ENCODE data around the gene CCDC183. TPM values are rescaled to one million over a fixed set of nuclear protein-coding genes. Genes with fewer than 3 reads are reported as not detected.

The CCDC183 gene
- total and polyA plus RNA-seq, 4 experiments from 2014 or later = 0.64 to 2.5 (median 1.6) TPM

DNA sequence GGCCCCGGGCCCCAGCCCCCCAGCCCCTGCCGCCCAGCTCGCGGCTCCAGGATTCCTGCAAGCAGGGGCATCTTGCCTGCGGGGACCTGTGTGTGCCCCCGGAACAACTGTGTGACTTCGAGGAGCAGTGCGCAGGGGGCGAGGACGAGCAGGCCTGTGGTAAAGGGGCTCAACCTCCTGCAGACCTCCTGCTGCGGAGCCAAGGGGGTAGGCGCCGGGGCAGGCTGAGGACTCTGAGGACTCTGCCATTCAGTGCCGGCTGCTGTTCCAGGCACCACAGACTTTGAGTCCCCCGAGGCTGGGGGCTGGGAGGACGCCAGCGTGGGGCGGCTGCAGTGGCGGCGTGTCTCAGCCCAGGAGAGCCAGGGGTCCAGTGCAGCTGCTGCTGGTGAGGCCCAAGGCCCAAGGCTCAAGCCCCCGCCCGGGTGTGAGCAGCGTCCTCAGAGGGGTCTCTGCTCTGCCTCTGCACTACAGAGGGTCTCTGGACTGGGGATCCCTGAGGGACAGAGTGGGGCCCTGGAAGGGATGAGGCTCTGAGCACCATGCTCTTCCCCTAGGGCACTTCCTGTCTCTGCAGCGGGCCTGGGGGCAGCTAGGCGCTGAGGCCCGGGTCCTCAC, 59.4 kb downstream of the CCDC183 start:
- H3K36me3 Mint-ChIP-seq = peaks cover 0 to 1% of the 10 kb centered on the region in 2 donors
- no peak overlapping the region for H3K4me3 Mint-ChIP-seq
- H3K36me3 ChIP-seq (ENCODE audit: insufficient read depth, low read length) = no peaks in the 10 kb centered on the region
- no peaks in the 10 kb centered on the region for H3K9me3 Mint-ChIP-seq
- no peak for DNase-seq
- CTCF ChIA-PET (ENCODE audit: partially characterized antibody) = interaction anchor here (1.0 to 1.1 kb wide), 2 partner anchors 11 to 191 kb away, joined by 3 read pairs; partner anchors contain the start of gene NPDC1
- H3K4me1 ChIP-seq (ENCODE audit: insufficient read depth, low read length) = no peaks in the 10 kb centered on the region
- POLR2A ChIA-PET (ENCODE audit: partially characterized antibody) = interaction anchor here (0.7 to 1.3 kb wide), 4 partner anchors 8 to 13 kb away, joined by 3 to 4 read pairs (median 3); partner anchors contain the start of genes AJM1 and EDF1
- peaks cover 0 to 4% (median 0%) of the 10 kb centered on the region in 4 donors for H3K4me1 Mint-ChIP-seq
- H3K27ac Mint-ChIP-seq = no peak overlapping the region
- intact Hi-C loops (cut with micrococcal nuclease) = no loop called here
- H3K9me3 ChIP-seq (ENCODE audit: control insufficient read depth in 1 of 2, low read length in 2 of 2) = no peaks in the 10 kb centered on the region
- H3K27me3 Mint-ChIP-seq = no peaks in the 10 kb centered on the region
- H3K27ac ChIP-seq (ENCODE audit: low read depth, low read length) = no peak overlapping the region
- H3K27me3 ChIP-seq (ENCODE audit: insufficient read depth, low read length) = no peaks in the 10 kb centered on the region
- H3K4me3 ChIP-seq (ENCODE audit: low read length in 2 of 2) = no peak overlapping the region

DNA sequence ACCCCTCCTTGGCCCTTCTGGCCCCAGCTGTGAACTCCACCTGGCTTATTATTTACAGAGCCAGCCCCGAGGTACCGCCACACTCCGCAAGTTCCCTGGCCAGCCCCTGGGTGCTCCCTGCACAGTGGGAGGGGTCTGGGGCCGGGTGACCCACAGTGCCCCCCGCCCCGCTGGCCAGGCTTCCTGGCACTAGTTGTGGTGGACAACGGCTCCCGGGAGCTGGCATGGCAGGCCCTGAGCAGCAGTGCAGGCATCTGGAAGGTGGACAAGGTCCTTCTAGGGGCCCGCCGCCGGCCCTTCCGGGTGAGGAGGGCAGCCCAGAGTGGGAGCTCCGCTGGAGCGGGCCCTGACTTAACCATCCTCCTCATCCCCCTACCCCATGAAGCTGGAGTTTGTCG, 59.9 kb downstream of the CCDC183 start:
- Histone ChIP-seq H3K27ac (ENCODE audit: low read depth, low read length) (no peak overlapping the region), H3K36me3 (ENCODE audit: insufficient read depth, low read length) (peaks cover 3% of the 10 kb centered on the region), H3K9me3 (ENCODE audit: control insufficient read depth in 1 of 2, low read length in 2 of 2) (no peaks in the 10 kb centered on the region), H3K4me3 (ENCODE audit: low read length in 2 of 2) (no peak overlapping the region), H3K27me3 (ENCODE audit: insufficient read depth, low read length) (no peaks in the 10 kb centered on the region), H3K4me1 (ENCODE audit: insufficient read depth, low read length) (no peaks in the 10 kb centered on the region)
- Mint-ChIP-seq H3K4me1 (peaks cover 0 to 4% (median 0%) of the 10 kb centered on the region in 4 donors), H3K9me3 (no peaks in the 10 kb centered on the region), H3K4me3 (no peak overlapping the region), H3K27ac (no peak overlapping the region), H3K27me3 (no peaks in the 10 kb centered on the region), H3K36me3 (peaks cover 0 to 1% of the 10 kb centered on the region in 2 donors)
- ChIA-PET CTCF (ENCODE audit: partially characterized antibody) (interaction anchor here (0.9 to 1.1 kb wide), 4 partner anchors 12 to 190 kb away, joined by 3 read pairs; partner anchors contain the start of genes AJM1 and NPDC1), POLR2A (ENCODE audit: partially characterized antibody) (interaction anchor here (0.7 to 1.3 kb wide), 3 partner anchors 10 to 14 kb away, joined by 3 read pairs; partner anchors contain the start of genes AJM1 and EDF1)
- DNase-seq = no peak
- intact Hi-C loops (cut with micrococcal nuclease) = no loop called here

DNA sequence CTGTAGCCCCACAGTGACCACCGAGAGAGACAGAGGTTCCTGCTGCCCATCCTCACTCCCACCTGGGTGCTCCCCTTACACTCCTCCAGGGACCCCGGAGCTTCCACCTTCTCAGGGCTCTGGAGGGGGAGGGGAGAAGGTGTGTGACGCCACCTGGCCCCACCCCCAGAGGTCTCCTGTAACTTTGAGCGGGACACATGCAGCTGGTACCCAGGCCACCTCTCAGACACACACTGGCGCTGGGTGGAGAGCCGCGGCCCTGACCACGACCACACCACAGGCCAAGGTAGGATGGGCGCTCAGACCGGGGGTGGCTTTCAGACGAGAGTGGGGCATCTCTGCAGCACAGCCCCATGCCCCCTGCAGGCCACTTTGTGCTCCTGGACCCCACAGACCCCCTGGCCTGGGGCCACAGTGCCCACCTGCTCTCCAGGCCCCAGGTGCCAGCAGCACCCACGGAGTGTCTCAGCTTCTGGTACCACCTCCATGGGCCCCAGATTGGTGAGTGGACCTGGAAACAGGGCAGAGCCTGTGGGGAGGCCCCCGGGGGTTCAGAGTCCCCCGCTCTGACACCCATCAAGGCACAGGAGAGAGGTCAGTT, 60.5 kb downstream of the CCDC183 start:
- no peak overlapping the region for H3K27ac ChIP-seq (ENCODE audit: low read depth, low read length)
- Mint-ChIP-seq H3K4me1 (peaks cover 0 to 4% (median 0%) of the 10 kb centered on the region in 4 donors), H3K27me3 (no peaks in the 10 kb centered on the region), H3K9me3 (no peaks in the 10 kb centered on the region), H3K4me3 (no peak overlapping the region), H3K27ac (no peak overlapping the region), H3K36me3 (peaks cover 0 to 4% of the 10 kb centered on the region in 2 donors)
- DNase-seq = peak in 1 of 5 donors; percentile 30
- ChIA-PET CTCF (ENCODE audit: partially characterized antibody) (interaction anchor here (0.9 to 1.1 kb wide), 5 partner anchors 12 to 190 kb away, joined by 3 to 4 read pairs (median 3); partner anchors contain the start of genes AJM1 and NPDC1), POLR2A (ENCODE audit: partially characterized antibody) (interaction anchor here (0.7 to 1.3 kb wide), 3 partner anchors 9 to 15 kb away, joined by 3 read pairs; partner anchors contain the start of genes AJM1 and EDF1)
- peaks cover 8% of the 10 kb centered on the region for H3K36me3 ChIP-seq (ENCODE audit: insufficient read depth, low read length)
- H3K4me3 ChIP-seq (ENCODE audit: low read length in 2 of 2) = no peak overlapping the region
- no peaks in the 10 kb centered on the region for H3K27me3 ChIP-seq (ENCODE audit: insufficient read depth, low read length)
- intact Hi-C loops (cut with micrococcal nuclease) = no loop called here
- H3K9me3 ChIP-seq (ENCODE audit: control insufficient read depth in 1 of 2, low read length in 2 of 2) = no peaks in the 10 kb centered on the region
- no peaks in the 10 kb centered on the region for H3K4me1 ChIP-seq (ENCODE audit: insufficient read depth, low read length)

DNA sequence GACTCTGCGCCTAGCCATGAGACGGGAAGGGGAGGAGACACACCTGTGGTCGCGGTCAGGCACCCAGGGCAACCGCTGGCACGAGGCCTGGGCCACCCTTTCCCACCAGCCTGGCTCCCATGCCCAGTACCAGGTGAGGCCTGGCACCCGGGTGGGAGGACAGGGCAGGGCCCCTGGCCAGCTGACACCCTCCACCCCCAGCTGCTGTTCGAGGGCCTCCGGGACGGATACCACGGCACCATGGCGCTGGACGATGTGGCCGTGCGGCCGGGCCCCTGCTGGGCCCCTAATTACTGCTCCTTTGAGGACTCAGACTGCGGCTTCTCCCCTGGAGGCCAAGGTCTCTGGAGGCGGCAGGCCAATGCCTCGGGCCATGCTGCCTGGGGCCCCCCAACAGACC, 61.0 kb downstream of the CCDC183 start:
- Histone ChIP-seq H3K4me1 (ENCODE audit: insufficient read depth, low read length) (no peaks in the 10 kb centered on the region), H3K36me3 (ENCODE audit: insufficient read depth, low read length) (peaks cover 13% of the 10 kb centered on the region), H3K27me3 (ENCODE audit: insufficient read depth, low read length) (no peaks in the 10 kb centered on the region), H3K4me3 (ENCODE audit: low read length in 2 of 2) (no peak overlapping the region), H3K9me3 (ENCODE audit: control insufficient read depth in 1 of 2, low read length in 2 of 2) (no peaks in the 10 kb centered on the region), H3K27ac (ENCODE audit: low read depth, low read length) (no peak overlapping the region)
- Mint-ChIP-seq H3K4me3 (no peak overlapping the region), H3K27me3 (no peaks in the 10 kb centered on the region), H3K27ac (no peak overlapping the region), H3K9me3 (no peaks in the 10 kb centered on the region), H3K36me3 (peaks cover 0 to 7% of the 10 kb centered on the region in 2 donors), H3K4me1 (peaks cover 0 to 4% (median 0%) of the 10 kb centered on the region in 4 donors)
- intact Hi-C loops (cut with micrococcal nuclease) = no loop called here
- ChIA-PET POLR2A (ENCODE audit: partially characterized antibody) (no interaction called here), CTCF (ENCODE audit: partially characterized antibody) (interaction anchor here (0.9 to 1.0 kb wide), 2 partner anchors 14 to 135 kb away, joined by 3 to 4 read pairs; partner anchors contain the start of gene AJM1)
- no peak for DNase-seq

Small RNA genes lying within 50 kb of the gene (microRNA-seq; reads per million reads assigned to microRNA genes)
- gene MIR4292 (ENCODE audit: borderline microRNAs expressed, borderline number of aligned reads, borderline replicate concordance) (not detected), gene MIR6722 (ENCODE audit: borderline microRNAs expressed, borderline number of aligned reads, borderline replicate concordance) (not detected)

Other genes starting within 250 kb of the CCDC183 start
- gene EGFL7, start 133.4 kb upstream of the CCDC183 start, total RNA-seq = not detected
- under 1 TPM in 1 of 2 donors, not detected in 1; 0.64 TPM for gene EGFL7, start 133.4 kb upstream of the CCDC183 start, polyA plus RNA-seq
- gene AGPAT2, start 108.9 kb upstream of the CCDC183 start, total RNA-seq = 1 to 10 TPM; 6.9 to 7.8 TPM
- 10 to 100 TPM; 16.2 to 20.6 TPM for gene AGPAT2, start 108.9 kb upstream of the CCDC183 start, polyA plus RNA-seq
- gene DIPK1B, start 83.8 kb upstream of the CCDC183 start, total RNA-seq = not detected
- not detected for gene DIPK1B, start 83.8 kb upstream of the CCDC183 start, polyA plus RNA-seq
- 1 to 10 TPM in 1 of 2 experiments, under 1 TPM in 1; 0.90 to 1.3 TPM for gene LCN10, start 53.4 kb upstream of the CCDC183 start, total RNA-seq
- gene LCN10, start 53.4 kb upstream of the CCDC183 start, polyA plus RNA-seq = under 1 TPM; 0.22 to 0.50 TPM
- not detected for gene LCN6, start 47.8 kb upstream of the CCDC183 start, total RNA-seq
- gene LCN6, start 47.8 kb upstream of the CCDC183 start, polyA plus RNA-seq = not detected
- gene LCN8, start 38.1 kb upstream of the CCDC183 start, total RNA-seq = not detected
- under 1 TPM in 1 of 2 donors, not detected in 1; 0.62 TPM for gene LCN8, start 38.1 kb upstream of the CCDC183 start, polyA plus RNA-seq
- not detected for gene LCN15, start 31.8 kb upstream of the CCDC183 start, total RNA-seq
- not detected for gene LCN15, start 31.8 kb upstream of the CCDC183 start, polyA plus RNA-seq
- 10 to 100 TPM; 51.1 to 53.4 TPM for gene TMEM141, start 5.0 kb upstream of the CCDC183 start, total RNA-seq
- 10 to 100 TPM; 34.3 to 38.4 TPM for gene TMEM141, start 5.0 kb upstream of the CCDC183 start, polyA plus RNA-seq
- 10 to 100 TPM; 65.1 to 70.9 TPM for gene RABL6, start 11.6 kb downstream of the CCDC183 start, total RNA-seq
- gene RABL6, start 11.6 kb downstream of the CCDC183 start, polyA plus RNA-seq = 10 to 100 TPM in 1 of 2 donors, 1 to 10 TPM in 1; 5.1 to 18.2 TPM
- 1 to 10 TPM; 2.4 to 2.8 TPM for gene AJM1, start 46.1 kb downstream of the CCDC183 start, total RNA-seq
- under 1 TPM in 1 of 2 donors, not detected in 1; 0.05 TPM for gene AJM1, start 46.1 kb downstream of the CCDC183 start, polyA plus RNA-seq
- gene PHPT1, start 53.1 kb downstream of the CCDC183 start, total RNA-seq = 10 to 100 TPM; 41.3 to 42.6 TPM
- 10 to 100 TPM; 88.4 to 94.0 TPM for gene PHPT1, start 53.1 kb downstream of the CCDC183 start, polyA plus RNA-seq
- gene MAMDC4, start 56.0 kb downstream of the CCDC183 start, total RNA-seq = 10 to 100 TPM in 1 of 2 experiments, 1 to 10 TPM in 1; 9.3 to 11.7 TPM
- not detected for gene MAMDC4, start 56.0 kb downstream of the CCDC183 start, polyA plus RNA-seq
- 100 to 1,000 TPM; 284 to 298 TPM for gene EDF1, start 70.0 kb downstream of the CCDC183 start, total RNA-seq
- 100 to 1,000 TPM; 273 to 357 TPM for gene EDF1, start 70.0 kb downstream of the CCDC183 start, polyA plus RNA-seq
- gene TRAF2, start 90.2 kb downstream of the CCDC183 start, total RNA-seq = 10 to 100 TPM; 40.2 to 43.2 TPM
- 10 to 100 TPM; 11.1 to 25.2 TPM for gene TRAF2, start 90.2 kb downstream of the CCDC183 start, polyA plus RNA-seq
- 100 to 1,000 TPM; 122 to 123 TPM for gene FBXW5, start 148.4 kb downstream of the CCDC183 start, total RNA-seq
- 100 to 1,000 TPM in 1 of 2 donors, 10 to 100 TPM in 1; 98.6 to 160 TPM for gene FBXW5, start 148.4 kb downstream of the CCDC183 start, polyA plus RNA-seq
- gene C8G, start 148.9 kb downstream of the CCDC183 start, total RNA-seq = 1 to 10 TPM; 2.2 TPM
- under 1 TPM in 1 of 2 donors, not detected in 1; 0.60 TPM for gene C8G, start 148.9 kb downstream of the CCDC183 start, polyA plus RNA-seq
- gene LCN12, start 155.9 kb downstream of the CCDC183 start, total RNA-seq = 1 to 10 TPM in 1 of 2 experiments, under 1 TPM in 1; 0.72 to 1.4 TPM
- gene LCN12, start 155.9 kb downstream of the CCDC183 start, polyA plus RNA-seq = not detected
- gene PTGDS, start 181.2 kb downstream of the CCDC183 start, total RNA-seq = 1 to 10 TPM; 4.8 to 5.1 TPM
- 1 to 10 TPM; 1.7 to 3.8 TPM for gene PTGDS, start 181.2 kb downstream of the CCDC183 start, polyA plus RNA-seq
- gene LCNL1, start 186.7 kb downstream of the CCDC183 start, total RNA-seq = under 1 TPM; 0.14 to 0.17 TPM
- not detected for gene LCNL1, start 186.7 kb downstream of the CCDC183 start, polyA plus RNA-seq
- gene PAXX, start 196.1 kb downstream of the CCDC183 start, total RNA-seq = 100 to 1,000 TPM in 1 of 2 experiments, 10 to 100 TPM in 1; 94.2 to 101 TPM
- gene PAXX, start 196.1 kb downstream of the CCDC183 start, polyA plus RNA-seq = 100 to 1,000 TPM in 1 of 2 donors, 10 to 100 TPM in 1; 76.0 to 103 TPM
- gene CLIC3, start 200.2 kb downstream of the CCDC183 start, total RNA-seq = 1 to 10 TPM; 3.1 to 3.7 TPM
- gene CLIC3, start 200.2 kb downstream of the CCDC183 start, polyA plus RNA-seq = 1 to 10 TPM; 5.0 to 7.8 TPM
- 10 to 100 TPM; 63.8 to 68.6 TPM for gene ABCA2, start 231.9 kb downstream of the CCDC183 start, total RNA-seq
- gene ABCA2, start 231.9 kb downstream of the CCDC183 start, polyA plus RNA-seq = 10 to 100 TPM in 1 of 2 donors, 1 to 10 TPM in 1; 2.6 to 10.8 TPM
- 1 to 10 TPM; 3.4 to 4.6 TPM for gene FUT7, start 235.8 kb downstream of the CCDC183 start, total RNA-seq
- 10 to 100 TPM; 22.6 to 43.8 TPM for gene FUT7, start 235.8 kb downstream of the CCDC183 start, polyA plus RNA-seq
- 10 to 100 TPM; 20.7 to 21.4 TPM for gene NPDC1, start 249.8 kb downstream of the CCDC183 start, total RNA-seq
- gene NPDC1, start 249.8 kb downstream of the CCDC183 start, polyA plus RNA-seq = 10 to 100 TPM; 22.8 to 32.2 TPM